Measurements from ENCODE around the gene SLC6A18.

DNA sequence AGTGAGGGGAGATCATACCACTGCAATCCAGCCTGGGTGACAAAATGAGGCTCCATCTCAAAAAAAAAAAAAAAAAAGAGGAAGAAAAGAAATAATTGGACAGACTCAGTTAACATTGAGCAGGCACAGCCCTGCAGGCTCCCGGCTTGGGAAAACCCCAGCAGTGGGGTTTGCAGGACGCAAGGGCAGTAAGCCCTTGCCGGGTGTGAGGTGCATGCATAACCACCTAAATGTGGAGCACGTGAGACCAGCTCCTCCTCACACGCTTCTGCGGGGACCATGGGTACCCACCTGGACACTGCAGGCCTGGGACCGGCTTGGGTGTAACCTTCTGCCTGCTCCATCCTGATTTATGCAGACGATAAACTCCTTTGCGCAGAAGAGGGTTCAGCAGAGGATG, 4.8 kb upstream of the SLC6A18 start:
- TF ChIP-seq, protein P1, sequence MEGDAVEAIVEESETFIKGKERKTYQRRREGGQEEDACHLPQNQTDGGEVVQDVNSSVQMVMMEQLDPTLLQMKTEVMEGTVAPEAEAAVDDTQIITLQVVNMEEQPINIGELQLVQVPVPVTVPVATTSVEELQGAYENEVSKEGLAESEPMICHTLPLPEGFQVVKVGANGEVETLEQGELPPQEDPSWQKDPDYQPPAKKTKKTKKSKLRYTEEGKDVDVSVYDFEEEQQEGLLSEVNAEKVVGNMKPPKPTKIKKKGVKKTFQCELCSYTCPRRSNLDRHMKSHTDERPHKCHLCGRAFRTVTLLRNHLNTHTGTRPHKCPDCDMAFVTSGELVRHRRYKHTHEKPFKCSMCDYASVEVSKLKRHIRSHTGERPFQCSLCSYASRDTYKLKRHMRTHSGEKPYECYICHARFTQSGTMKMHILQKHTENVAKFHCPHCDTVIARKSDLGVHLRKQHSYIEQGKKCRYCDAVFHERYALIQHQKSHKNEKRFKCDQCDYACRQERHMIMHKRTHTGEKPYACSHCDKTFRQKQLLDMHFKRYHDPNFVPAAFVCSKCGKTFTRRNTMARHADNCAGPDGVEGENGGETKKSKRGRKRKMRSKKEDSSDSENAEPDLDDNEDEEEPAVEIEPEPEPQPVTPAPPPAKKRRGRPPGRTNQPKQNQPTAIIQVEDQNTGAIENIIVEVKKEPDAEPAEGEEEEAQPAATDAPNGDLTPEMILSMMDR (IDR thresholded peaks at IDR 0.05) = no peak
- TF ChIP-seq EP300 (IDR thresholded peaks at IDR 0.05) = no peak
- TF ChIP-seq POLR2A (IDR thresholded peaks at IDR 0.05) = no peak
- no peak for TF ChIP-seq POLR2AphosphoS5 (IDR thresholded peaks at IDR 0.05)

Measured in gastroesophageal sphincter (tissue), 3 donors.